SH-SY5Y (cell line): ENCODE results near the gene COL6A1.

Experiments
- GATA2 ChIP-seq: IDR thresholded peaks from 2 replicates; pipeline ENCODE4 v1.6.1; 2011; ENCODE audit warnings: mild to moderate bottlenecking, low read depth, low read length
- GATA3 ChIP-seq: IDR thresholded peaks from 2 replicates; pipeline ENCODE4 v1.6.1; 2011; ENCODE audit warnings: low read depth, mild to moderate bottlenecking, low read length, moderate library complexity

DNA sequence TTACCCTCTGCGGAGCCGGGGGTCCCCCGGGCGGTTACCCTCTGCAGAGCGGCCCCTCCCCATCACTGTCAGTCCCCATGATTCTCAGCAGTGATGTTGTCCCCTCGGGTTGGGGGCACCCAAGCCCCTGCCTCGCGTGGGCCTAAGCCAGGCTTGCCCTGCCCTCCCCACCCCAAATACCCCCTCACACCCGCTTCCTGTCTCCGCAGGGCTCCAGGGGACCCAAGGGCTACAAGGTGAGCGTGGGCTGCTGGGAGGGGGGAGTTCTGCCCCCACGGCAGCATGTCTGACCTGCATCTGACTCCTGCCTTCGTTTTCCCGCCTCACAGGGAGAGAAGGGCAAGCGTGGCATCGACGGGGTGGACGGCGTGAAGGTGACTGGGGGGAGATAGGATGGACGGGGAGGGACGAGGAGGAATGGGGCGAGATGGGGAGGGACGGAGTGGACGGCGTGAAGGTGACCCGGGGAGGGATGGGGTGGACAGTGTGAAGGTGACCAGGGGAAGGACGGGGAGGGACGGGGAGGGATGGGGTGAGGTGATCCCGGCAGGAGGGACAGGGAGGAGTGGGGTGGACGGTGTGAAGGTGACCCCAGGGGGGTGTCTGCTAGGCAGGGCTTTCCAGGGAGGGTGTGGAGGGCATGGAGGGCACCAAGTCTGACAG, 8.6 kb downstream of the COL6A1 start:
- TF ChIP-seq GATA2 (no peak), GATA3 (no peak)
